ENCODE measurements around the gene HSF2.

Gene HSF2

GRCh38 chr6:122367171-122367570, 32.3 kb upstream of the HSF2 start:
- H4K20me1 ChIP-seq (ENCODE audit: control insufficient read depth, insufficient read depth, low read depth, low read length), result no peaks in the 10 kb centered on the region
- H3F3A ChIP-seq (ENCODE audit: control insufficient read depth, insufficient read depth), result no peaks in the 10 kb centered on the region
- TF ChIP-seq CTCF (IDR thresholded peaks at IDR 0.05; ENCODE audit: low read depth, low read length, poor library complexity, severe bottlenecking) (no peak), EZH2phosphoT487 (IDR thresholded peaks at IDR 0.05; ENCODE audit: borderline replicate concordance, low read length) (no peak)
- H3K4me1 ChIP-seq (ENCODE audit: control insufficient read depth, low read length), result no peaks in the 10 kb centered on the region
- H3K36me3 ChIP-seq (ENCODE audit: control insufficient read depth, low read length), result no peaks in the 10 kb centered on the region
- no peak overlapping the region for H3K4me2 ChIP-seq (ENCODE audit: low read length)
- H3K9me3 ChIP-seq (ENCODE audit: control insufficient read depth, insufficient read depth, low read length), result no peaks in the 10 kb centered on the region
- no peak overlapping the region for H3K4me3 ChIP-seq (ENCODE audit: low read length)
- H3K9me2 ChIP-seq (replicated peaks; ENCODE audit: control insufficient read depth, low read length), result no peaks in the 10 kb centered on the region
- no peaks in the 10 kb centered on the region for H3K79me2 ChIP-seq (ENCODE audit: control insufficient read depth, low read length)
- no peaks in the 10 kb centered on the region for H3K27me3 ChIP-seq (ENCODE audit: control insufficient read depth, low read length)
- no peak overlapping the region for H3K27ac ChIP-seq (ENCODE audit: low read depth, low read length)

- no peaks in the 10 kb centered on the region for H3F3A ChIP-seq (ENCODE audit: control insufficient read depth, insufficient read depth)
Observed at GRCh38 chr6:122369536-122369935, 29.9 kb upstream of the HSF2 start.

GRCh38 chr6:122372647-122373046, 26.8 kb upstream of the HSF2 start:
- H3K4me2 ChIP-seq (ENCODE audit: low read length), result no peak overlapping the region
- peaks cover 5% of the 10 kb centered on the region; the same call in 1 of the 2 replicates for H3K27me3 ChIP-seq (ENCODE audit: control insufficient read depth, low read length)
- no peaks in the 10 kb centered on the region for H3K4me1 ChIP-seq (ENCODE audit: control insufficient read depth, low read length)
- H3K9me2 ChIP-seq (replicated peaks; ENCODE audit: control insufficient read depth, low read length), result no peaks in the 10 kb centered on the region
- no peak overlapping the region for H3K27ac ChIP-seq (ENCODE audit: low read depth, low read length)
- no peaks in the 10 kb centered on the region for H3K36me3 ChIP-seq (ENCODE audit: control insufficient read depth, low read length)
- no peaks in the 10 kb centered on the region for H3K9me3 ChIP-seq (ENCODE audit: control insufficient read depth, insufficient read depth, low read length)
- no peak for TF ChIP-seq CTCF (IDR thresholded peaks at IDR 0.05; ENCODE audit: low read depth, low read length, poor library complexity, severe bottlenecking)
- TF ChIP-seq EZH2phosphoT487 (IDR thresholded peaks at IDR 0.05; ENCODE audit: borderline replicate concordance, low read length), result no peak
- no peaks in the 10 kb centered on the region for H4K20me1 ChIP-seq (ENCODE audit: control insufficient read depth, insufficient read depth, low read depth, low read length)
- H3K4me3 ChIP-seq (ENCODE audit: low read length), result no peak overlapping the region
- no peaks in the 10 kb centered on the region for H3K79me2 ChIP-seq (ENCODE audit: control insufficient read depth, low read length)
- no peaks in the 10 kb centered on the region for H3F3A ChIP-seq (ENCODE audit: control insufficient read depth, insufficient read depth)

More at GRCh38 chr6:122369536-122369935, 29.9 kb upstream of the HSF2 start:
- Histone ChIP-seq H3K4me3 (ENCODE audit: low read length) (no peak overlapping the region), H3K4me1 (ENCODE audit: control insufficient read depth, low read length) (no peaks in the 10 kb centered on the region), H3K9me3 (ENCODE audit: control insufficient read depth, insufficient read depth, low read length) (no peaks in the 10 kb centered on the region), H3K9me2 (replicated peaks; ENCODE audit: control insufficient read depth, low read length) (no peaks in the 10 kb centered on the region), H4K20me1 (ENCODE audit: control insufficient read depth, insufficient read depth, low read depth, low read length) (no peaks in the 10 kb centered on the region), H3K27ac (ENCODE audit: low read depth, low read length) (no peak overlapping the region), H3K4me2 (ENCODE audit: low read length) (no peak overlapping the region), H3K79me2 (ENCODE audit: control insufficient read depth, low read length) (no peaks in the 10 kb centered on the region), H3K36me3 (ENCODE audit: control insufficient read depth, low read length) (no peaks in the 10 kb centered on the region), H3K27me3 (ENCODE audit: control insufficient read depth, low read length) (peaks cover under 1% of the 10 kb centered on the region; the same call in 1 of the 2 replicates)
- TF ChIP-seq CTCF (IDR thresholded peaks at IDR 0.05; ENCODE audit: low read depth, low read length, poor library complexity, severe bottlenecking), result no peak
- no peak for TF ChIP-seq EZH2phosphoT487 (IDR thresholded peaks at IDR 0.05; ENCODE audit: borderline replicate concordance, low read length)

Measured in DOHH2 (cell line).